Testis (tissue), 3 donors: ENCODE results near the gene CDH24. TPM values are rescaled to one million over a fixed set of nuclear protein-coding genes. Genes with fewer than 3 reads are reported as not detected.

Source experiments
- DNase-seq: peaks from one replicate; pipeline ENCODE4 v3.0.0-alpha.2; 2019
- H3K27ac ChIP-seq, 2 donors: fragments of 200-600 bp; sonication (generic); one replicate each; pipeline ENCODE4 v1.5.1; 2019
- H3K27me3 ChIP-seq: fragments of 200-600 bp; sonication (generic); one replicate; pipeline ENCODE4 v1.5.1; 2019
- H3K36me3 ChIP-seq: fragments of 200-600 bp; sonication (generic); one replicate; pipeline ENCODE4 v1.5.1; 2017; ENCODE audit warnings: low read depth; ENCODE audit errors: missing control alignments
- H3K4me1 ChIP-seq: fragments of 200-600 bp; sonication (generic); one replicate; pipeline ENCODE4 v1.5.1; 2019
- H3K4me3 ChIP-seq, 2 donors: fragments of 200-600 bp; sonication (generic); one replicate each; pipeline ENCODE4 v1.5.1; 2017 to 2019
- H3K9me3 ChIP-seq: fragments of 200-600 bp; sonication (generic); one replicate; pipeline ENCODE4 v1.5.1; 2017
- POLR2A ChIP-seq: fragments of 450-650 bp; IDR thresholded peaks from one replicate; pipeline ENCODE4 v1.6.1; 2017; ENCODE audit warnings: antibody characterized with exemption, mild to moderate bottlenecking, moderate library complexity
- WGBS, 2 donors: methylation state at CpG; one replicate each; pipeline ENCODE4 v1.1.5; 2018; 5-methylcytosine and 5-hydroxymethylcytosine counted together
- intact Hi-C: fragments of 100-400 bp; cut with DNase I; formaldehyde crosslinking; loops from one replicate; pipeline ENCODE4 v1.15.1; 2023; ENCODE audit warnings: low total_unique reads
- polyA plus RNA-seq: library from polyadenylated mRNA; stranded (reverse); fragments of 350-450 nt; fragmentation: Illumina TruSeq; extraction: RNeasy Lipid Tissue Mini Kit (QIAGEN cat#74804); gene quantifications from one replicate; pipeline ENCODE4 v1.2.3, GENCODE V29; 2014; ENCODE audit warnings: low read depth, low replicate concordance; ENCODE audit not compliant: insufficient read depth
- total RNA-seq, 2 donors: library from RNA; depleted of rRNA; stranded (reverse); fragments of >200 nt; gene quantifications; one replicate each; pipeline ENCODE4 v1.2.3, GENCODE V29; 2016
- TF ChIP-seq, protein P1 (sequence below), 3 experiments: fragments of 450-650 bp in 2 of 3; fragments of 200-600 bp in 1 of 3; sonication (generic) in 1 of 3; IDR thresholded peaks; one replicate each; pipeline ENCODE4 v1.5.1; 2016 to 2019; ENCODE audit warnings: antibody characterized with exemption in 3 of 3, mild to moderate bottlenecking in 2 of 3, moderate library complexity in 1 of 3

The CDH24 gene
- total and polyA plus RNA-seq, 3 donors from 2014 or later, result 3.9 to 10.2 (median 10.2) TPM

DNA sequence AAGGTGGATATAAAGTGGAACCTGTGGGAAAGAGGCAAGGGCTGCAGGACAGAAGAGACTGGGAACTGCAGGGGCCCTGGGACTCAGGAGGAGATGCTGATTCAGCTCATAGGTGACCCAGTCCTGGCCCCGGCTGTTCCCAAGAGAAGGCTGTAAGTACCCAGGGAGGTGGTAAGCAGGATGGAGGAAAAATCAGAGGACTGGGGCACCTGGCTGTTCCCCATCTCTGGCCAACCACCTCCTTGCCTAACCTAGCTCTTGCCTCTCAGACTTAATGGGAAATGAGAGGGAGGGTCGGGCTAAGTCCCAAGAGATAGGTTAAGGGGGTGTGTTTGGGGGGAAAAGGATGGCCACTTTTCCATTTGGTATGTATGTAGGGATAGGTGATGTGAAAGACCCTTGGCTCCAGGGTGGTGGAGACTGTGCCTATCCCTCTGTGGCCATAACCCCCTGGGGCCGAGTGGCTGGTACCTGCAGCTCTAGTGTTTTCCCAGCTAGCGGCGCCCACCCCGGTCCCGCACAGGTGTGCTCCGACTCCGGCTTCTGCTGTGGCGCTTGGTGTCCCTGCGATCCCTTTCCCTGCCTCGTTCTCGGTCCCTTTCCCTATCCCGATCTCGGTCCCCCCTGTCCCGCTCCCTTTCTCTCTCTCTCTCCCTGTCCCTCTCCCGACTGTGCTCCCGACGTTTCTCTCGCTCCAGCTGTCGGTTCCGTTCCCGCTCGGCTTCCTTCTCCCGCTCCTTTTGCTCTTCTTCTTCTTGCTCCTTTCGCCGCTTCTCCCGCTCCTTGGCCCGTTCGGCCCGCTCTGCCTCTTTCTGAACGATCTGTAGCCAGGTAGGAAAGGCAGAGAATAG is 1.6 kb upstream of the CDH24 start:
- no peaks in the 10 kb centered on the region for H3K27me3 ChIP-seq
- no peak for TF ChIP-seq POLR2A
- TF ChIP-seq, protein P1, sequence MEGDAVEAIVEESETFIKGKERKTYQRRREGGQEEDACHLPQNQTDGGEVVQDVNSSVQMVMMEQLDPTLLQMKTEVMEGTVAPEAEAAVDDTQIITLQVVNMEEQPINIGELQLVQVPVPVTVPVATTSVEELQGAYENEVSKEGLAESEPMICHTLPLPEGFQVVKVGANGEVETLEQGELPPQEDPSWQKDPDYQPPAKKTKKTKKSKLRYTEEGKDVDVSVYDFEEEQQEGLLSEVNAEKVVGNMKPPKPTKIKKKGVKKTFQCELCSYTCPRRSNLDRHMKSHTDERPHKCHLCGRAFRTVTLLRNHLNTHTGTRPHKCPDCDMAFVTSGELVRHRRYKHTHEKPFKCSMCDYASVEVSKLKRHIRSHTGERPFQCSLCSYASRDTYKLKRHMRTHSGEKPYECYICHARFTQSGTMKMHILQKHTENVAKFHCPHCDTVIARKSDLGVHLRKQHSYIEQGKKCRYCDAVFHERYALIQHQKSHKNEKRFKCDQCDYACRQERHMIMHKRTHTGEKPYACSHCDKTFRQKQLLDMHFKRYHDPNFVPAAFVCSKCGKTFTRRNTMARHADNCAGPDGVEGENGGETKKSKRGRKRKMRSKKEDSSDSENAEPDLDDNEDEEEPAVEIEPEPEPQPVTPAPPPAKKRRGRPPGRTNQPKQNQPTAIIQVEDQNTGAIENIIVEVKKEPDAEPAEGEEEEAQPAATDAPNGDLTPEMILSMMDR (IDR thresholded peaks at IDR 0.05), result no peak
- intact Hi-C loops, result loop anchor here (5.0 kb wide), 1 partner anchor 72 kb away; no protein-coding TSS in a partner anchor
- DNase-seq, result no peak
- H3K4me3 ChIP-seq, result no peak overlapping the region
- 58 to 67% methylated on average over 31 to 32 of the region's 32 CpGs for WGBS, 2 donors
- peaks cover 17% of the 10 kb centered on the region for H3K4me1 ChIP-seq
- H3K9me3 ChIP-seq, result no peaks in the 10 kb centered on the region
- H3K36me3 ChIP-seq, result no peaks in the 10 kb centered on the region
- H3K27ac ChIP-seq, result no peak overlapping the region

DNA sequence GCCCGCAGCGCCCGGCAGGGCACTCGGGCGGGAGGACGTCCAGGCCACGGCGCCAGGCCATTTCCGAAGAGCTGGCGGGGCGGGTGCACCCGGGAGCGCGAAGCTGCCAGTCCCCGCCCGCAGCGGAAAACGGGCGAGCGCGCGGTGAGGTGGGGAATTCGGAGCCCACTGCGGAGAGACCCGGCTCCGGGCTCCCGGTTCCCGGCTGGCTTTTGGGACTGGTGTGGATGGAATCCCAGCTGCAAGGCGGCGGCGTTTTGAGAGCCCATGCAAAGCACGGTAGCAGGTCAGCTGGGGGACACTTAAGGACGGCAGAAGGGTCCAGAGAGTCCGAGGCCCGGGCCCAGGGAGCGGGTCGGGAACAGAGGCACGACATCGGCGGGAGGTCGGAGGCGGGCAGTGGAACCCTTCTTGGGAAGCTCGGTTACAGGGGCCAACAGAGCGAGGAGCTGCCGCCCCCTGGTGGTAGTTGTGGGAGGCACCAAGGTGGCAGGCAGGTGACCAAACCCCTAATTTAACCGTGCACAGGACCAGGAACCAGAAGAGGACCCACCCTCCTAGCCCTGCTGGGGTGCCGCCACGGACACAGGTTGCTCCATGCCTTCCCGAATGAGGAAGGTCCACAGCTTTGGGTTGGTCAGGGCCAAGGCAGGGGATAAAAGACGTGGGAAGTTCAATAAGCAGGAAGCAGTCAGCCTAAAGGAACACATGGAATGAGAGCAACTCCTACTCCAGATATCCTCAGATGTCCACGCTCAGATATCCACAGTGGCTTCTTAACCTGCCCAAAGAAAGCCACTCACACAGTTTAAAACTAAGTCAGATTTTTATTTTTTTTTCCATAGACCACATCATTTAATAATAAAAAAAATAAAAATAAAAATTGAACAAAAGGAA is 685 bp upstream of the CDH24 start:
- WGBS, 2 donors, result 0 to 2% methylated on average over 19 to 50 of the region's 51 CpGs
- no peaks in the 10 kb centered on the region for H3K36me3 ChIP-seq

DNA sequence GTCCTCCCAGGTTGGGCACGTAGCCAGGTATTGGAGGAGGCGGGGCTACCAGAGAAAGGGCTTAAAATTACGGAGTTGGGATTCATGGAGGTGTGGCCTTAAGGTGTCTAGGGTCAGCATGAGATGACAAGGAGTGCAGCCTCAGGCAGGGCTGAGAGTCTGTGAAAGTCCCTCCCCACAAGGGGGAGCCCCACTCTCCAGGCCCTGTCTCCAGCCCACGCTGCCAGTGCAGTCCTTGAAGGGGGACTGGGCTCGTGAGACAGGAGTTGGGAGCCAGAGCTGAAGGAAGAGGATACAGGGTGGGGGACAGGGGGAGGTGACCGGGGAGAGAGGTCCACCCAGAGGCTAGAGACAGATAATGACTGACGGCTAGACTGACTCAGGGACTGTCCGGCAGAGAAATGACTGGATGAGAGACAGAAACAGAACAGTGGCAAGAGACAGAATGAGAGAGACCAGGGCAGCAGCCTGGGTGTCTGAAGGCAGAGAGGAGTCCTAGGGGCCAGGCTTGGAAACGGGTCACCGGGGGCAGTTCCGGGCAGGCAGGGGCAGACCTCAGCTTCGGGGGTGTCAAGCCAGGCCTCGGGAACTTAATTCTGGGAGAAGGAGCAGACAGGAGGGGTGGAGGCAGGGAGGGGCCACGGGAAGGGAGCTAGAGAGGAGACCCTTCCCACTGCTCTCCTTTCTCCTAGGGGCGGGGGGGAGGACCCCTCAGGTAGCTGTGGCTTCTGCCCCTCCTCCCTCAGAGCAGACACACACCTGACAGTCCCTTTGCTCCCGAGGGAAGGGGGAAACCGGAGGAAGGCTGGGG is 970 bp downstream of the CDH24 start:
- Histone ChIP-seq H3K9me3 (no peaks in the 10 kb centered on the region), H3K36me3 (no peaks in the 10 kb centered on the region), H3K4me3 (peak overlapping the region in 1 of 2 donors; percentile 70), H3K27me3 (no peaks in the 10 kb centered on the region), H3K4me1 (peaks cover 10% of the 10 kb centered on the region), H3K27ac (no peak overlapping the region)
- TF ChIP-seq POLR2A, result no peak
- TF ChIP-seq, protein P1 (IDR thresholded peaks at IDR 0.05), result peak; percentile 28 to 53 (median 52)
- 12 to 17% methylated on average over 16 to 17 of the region's 17 CpGs for WGBS, 2 donors
- intact Hi-C loops, result loop anchor here (5.0 kb wide), 1 partner anchor 69 kb away; no protein-coding TSS in a partner anchor
- DNase-seq, result peak; percentile 71

More for the DNA sequence above, 685 bp upstream of the CDH24 start:
- Histone ChIP-seq H3K9me3 (no peaks in the 10 kb centered on the region), H3K27ac (peak overlapping the region in 1 of 2 donors; percentile 59), H3K4me3 (peak overlapping the region; percentile 68 to 70), H3K4me1 (peaks cover 17% of the 10 kb centered on the region), H3K27me3 (no peaks in the 10 kb centered on the region)
- DNase-seq, result peak; percentile 92
- intact Hi-C loops, result loop anchor here (5.0 kb wide), 1 partner anchor 71 kb away; no protein-coding TSS in a partner anchor
- no peak for TF ChIP-seq POLR2A
- TF ChIP-seq, protein P1 (IDR thresholded peaks at IDR 0.05), result peak; percentile 93 to 96 (median 95)

DNA sequence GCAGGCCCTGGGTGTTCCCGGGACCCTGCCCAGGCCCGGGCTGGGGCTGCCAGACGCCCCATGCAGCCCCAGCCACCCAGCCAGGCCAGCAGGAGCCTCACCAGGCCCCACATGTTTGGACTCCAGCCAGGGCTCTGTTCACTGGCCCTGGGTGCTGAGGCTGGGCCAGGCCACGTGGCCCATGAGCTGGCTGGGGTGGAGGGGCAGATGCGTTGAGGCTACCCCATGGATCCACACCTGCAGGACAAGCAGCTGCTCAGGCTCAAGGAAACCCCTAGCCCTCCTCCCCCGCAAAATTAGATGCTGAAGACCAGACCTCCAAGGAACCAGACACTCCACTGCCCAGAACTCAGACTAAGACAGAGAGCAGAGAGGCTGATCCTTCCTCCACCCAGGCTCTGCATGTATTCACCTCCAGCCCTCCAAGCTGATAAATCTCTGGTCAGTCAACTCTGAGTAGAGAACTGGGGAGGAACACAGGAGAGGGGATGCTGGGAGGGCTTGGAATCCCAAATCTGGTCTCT is 1.6 kb downstream of the CDH24 start:
- no peaks in the 10 kb centered on the region for H3K27me3 ChIP-seq
- no peak for TF ChIP-seq POLR2A
- TF ChIP-seq, protein P1 (IDR thresholded peaks at IDR 0.05), result no peak
- 60 to 63% methylated on average over 1 to 6 of the region's 6 CpGs for WGBS, 2 donors
- no peak overlapping the region for H3K27ac ChIP-seq
- DNase-seq, result no peak
- H3K4me3 ChIP-seq, result no peak overlapping the region
- no peaks in the 10 kb centered on the region for H3K9me3 ChIP-seq
- intact Hi-C loops, result loop anchor here (5.0 kb wide), 1 partner anchor 68 kb away; no protein-coding TSS in a partner anchor
- H3K4me1 ChIP-seq, result peaks cover 10% of the 10 kb centered on the region
- H3K36me3 ChIP-seq, result no peaks in the 10 kb centered on the region
